HepG2 (cell line): ENCODE data around the gene YIF1A. TPM values are rescaled to one million over a fixed set of nuclear protein-coding genes. Genes with fewer than 3 reads are reported as not detected.
A peak's percentile ranks its signal among the peaks of the same experiment; 100 is the strongest.

Experiments
- CREB1 ChIP-seq, 2 experiments: fragments of 450-650 bp in 1 of 2; IDR thresholded peaks; 2 replicates each; pipeline ENCODE4 v1.6.1; 2016 to 2017; ENCODE audit warnings: control low read depth in 1 of 2, mild to moderate bottlenecking in 1 of 2, missing compliant biosample characterization in 1 of 2, missing genetic modification characterization in 1 of 2
- GPBP1L1 ChIP-seq: sonication (generic); formaldehyde crosslinking; IDR thresholded peaks from 2 replicates; pipeline ENCODE4 v1.5.0; 2020; ENCODE audit warnings: mild to moderate bottlenecking, missing genetic modification reagents
- JUN ChIP-seq: sonication (generic); formaldehyde crosslinking; IDR thresholded peaks from 2 replicates; pipeline ENCODE4 v1.4.0; 2020; ENCODE audit warnings: mild to moderate bottlenecking, missing genetic modification reagents
- MLXIP ChIP-seq: sonication (generic); formaldehyde crosslinking; IDR thresholded peaks from 2 replicates; pipeline ENCODE4 v1.9.0; 2021; ENCODE audit warnings: missing genetic modification reagents, borderline replicate concordance
- NAIF1 ChIP-seq: sonication (generic); formaldehyde crosslinking; IDR thresholded peaks from 2 replicates; pipeline ENCODE4 v1.5.0; 2020; ENCODE audit warnings: mild to moderate bottlenecking, missing genetic modification reagents, borderline replicate concordance
- PBX3 ChIP-seq: sonication (generic); formaldehyde crosslinking; IDR thresholded peaks from 2 replicates; pipeline ENCODE4 v1.8.1; 2023; ENCODE audit warnings: missing genetic modification reagents, inconsistent platforms, borderline replicate concordance
- POLR2AphosphoS5 ChIP-seq: IDR thresholded peaks from 2 replicates; pipeline ENCODE4 v1.6.1; 2012; ENCODE audit warnings: low read depth, low read length
- SMARCE1 ChIP-seq: fragments of 450-650 bp; IDR thresholded peaks from 2 replicates; pipeline ENCODE4 v1.6.1; 2017; ENCODE audit warnings: borderline replicate concordance
- ZNF230 ChIP-seq: sonication (generic); formaldehyde crosslinking; IDR thresholded peaks from 2 replicates; pipeline ENCODE4 v1.4.0; 2020; ENCODE audit warnings: mild to moderate bottlenecking, missing genetic modification reagents
- ZNF280D ChIP-seq: sonication (generic); formaldehyde crosslinking; IDR thresholded peaks from 2 replicates; pipeline ENCODE4 v1.5.1; 2020; ENCODE audit warnings: mild to moderate bottlenecking, missing genetic modification reagents
- ZNF362 ChIP-seq: sonication (generic); formaldehyde crosslinking; IDR thresholded peaks from 2 replicates; pipeline ENCODE4 v1.4.0; 2020; ENCODE audit warnings: missing genetic modification reagents, mild to moderate bottlenecking, borderline replicate concordance
- ZNF546 ChIP-seq: sonication (generic); formaldehyde crosslinking; conservative IDR thresholded peaks from 2 replicates; pipeline ENCODE4 v1.8.1; 2023; ENCODE audit warnings: mild to moderate bottlenecking, missing genetic modification reagents
- ZNF562 ChIP-seq: sonication (generic); formaldehyde crosslinking; IDR thresholded peaks from 2 replicates; pipeline ENCODE4 v1.8.0; 2022; ENCODE audit warnings: missing genetic modification reagents, borderline replicate concordance
- ZNF616 ChIP-seq: sonication (generic); formaldehyde crosslinking; IDR thresholded peaks from 2 replicates; pipeline ENCODE4 v1.5.0; 2020; ENCODE audit warnings: low read depth, mild to moderate bottlenecking, missing genetic modification reagents
- ZNF660 ChIP-seq: sonication (generic); formaldehyde crosslinking; IDR thresholded peaks from 2 replicates; pipeline ENCODE4 v1.5.1; 2020; ENCODE audit warnings: mild to moderate bottlenecking, low read depth, missing genetic modification reagents, borderline replicate concordance
- ZSCAN12 ChIP-seq: sonication (generic); formaldehyde crosslinking; IDR thresholded peaks from 2 replicates; pipeline ENCODE4 v1.9.0; 2021; ENCODE audit warnings: mild to moderate bottlenecking, missing genetic modification reagents
- ZSCAN5A ChIP-seq: sonication (generic); formaldehyde crosslinking; IDR thresholded peaks from 2 replicates; pipeline ENCODE4 v1.8.0; 2022; ENCODE audit warnings: mild to moderate bottlenecking, missing genetic modification reagents, borderline replicate concordance
- polyA plus RNA-seq, 8 experiments: library from polyadenylated mRNA; depleted of rRNA in 3 of 8; stranded (reverse) in 7 of 8; unstranded in 1 of 8; fragments of >200 nt; fragmentation: Illumina TruSeq in 4 of 8; extraction: Trizol in 4 of 8; gene quantifications; 2 replicates each; pipeline versions ENCODE4 v1.2.1 to v1.2.3, GENCODE V29; 2011 to 2016; ENCODE audit warnings: low read depth in 4 of 8, missing spikeins in 1 of 8, mixed read lengths in 1 of 8; ENCODE audit not compliant: insufficient read depth in 1 of 8
- total RNA-seq, 5 experiments: library from RNA; depleted of rRNA; stranded (reverse); fragments of >200 nt; fragmentation: Illumina TruSeq; extraction: Trizol; gene quantifications; 2 replicates each; pipeline ENCODE4 v1.2.3, GENCODE V29; 2016; ENCODE audit warnings: low read depth in 1 of 5

YIF1A gene
- total and polyA plus RNA-seq, 2 of the 13 experiments (the other 11 are each of a cell fraction or from before 2014, with no cell fraction given), result 133 to 145 TPM

- TF ChIP-seq ZNF280D (CRISPR knock-in tag), result 0 out of 2 replicates have a peak, but pooled peaks have one; percentile 47
- TF ChIP-seq NAIF1, result no peak
- TF ChIP-seq JUN (CRISPR knock-in tag), result peak; percentile 68; the same call in 1 of the 2 replicates
- no peak for TF ChIP-seq GPBP1L1 (CRISPR knock-in tag)
- no peak for TF ChIP-seq ZNF562 (CRISPR knock-in tag)
- TF ChIP-seq ZNF616 (CRISPR knock-in tag), result 0 out of 2 replicates have a peak, but pooled peaks have one; percentile 31
- no peak for TF ChIP-seq ZSCAN12
- TF ChIP-seq POLR2AphosphoS5, result peak; percentile 50
- no peak for TF ChIP-seq SMARCE1
- peak; percentile 91 for TF ChIP-seq ZNF230
- no peak for TF ChIP-seq ZNF660 (CRISPR knock-in tag)
- no peak; the same call in 1 of the 2 replicates for TF ChIP-seq ZNF362 (CRISPR knock-in tag)
- TF ChIP-seq MLXIP, result no peak
- no peak for TF ChIP-seq PBX3 (CRISPR knock-in tag)
- TF ChIP-seq CREB1 (IDR thresholded peaks at IDR 0.05), result no peak
- peak; percentile 48 for TF ChIP-seq CREB1 (CRISPR knock-in tag; IDR thresholded peaks at IDR 0.05)
- TF ChIP-seq ZNF546, result no peak
- peak; percentile 76; the same call in 1 of the 2 replicates for TF ChIP-seq ZSCAN5A (CRISPR knock-in tag)
Observed at GRCh38 chr11:66311965-66312548, 23.1 kb upstream of the YIF1A start (continued).
